IPS-NIHi11 (cell line): ENCODE results near the gene DIP2C.
"Not testable (repeated sequence)": the region's sequence is repeated elsewhere in the genome, so short reads cannot be mapped to it uniquely, and the experiment has no call there.

Experiments used
- DNase-seq: peaks from one replicate; pipeline ENCODE4 v3.0.0; 2012; ENCODE audit warnings: mixed read lengths, low spot score

The DIP2C gene

GRCh38 chr10:371515-371914 lies 318.0 kb downstream of the DIP2C start:
- DNase-seq = no peak

- DNase-seq = no peak
These were observed 319.0 kb downstream of the DIP2C start for GRCh38 chr10:370449-370825.

- DNase-seq = no peak
These were observed 319.6 kb downstream of the DIP2C start for GRCh38 chr10:369684-370448.

- DNase-seq = no peak
These were observed 320.2 kb downstream of the DIP2C start for GRCh38 chr10:369221-369683.

GRCh38 chr10:368579-369220 lies 320.8 kb downstream of the DIP2C start:
- no peak for DNase-seq

GRCh38 chr10:368107-368506 lies 321.4 kb downstream of the DIP2C start:
- not testable (repeated sequence) for DNase-seq

GRCh38 chr10:367636-368035 lies 321.8 kb downstream of the DIP2C start:
- no peak for DNase-seq

GRCh38 chr10:366186-366585 lies 323.3 kb downstream of the DIP2C start:
- no peak for DNase-seq

GRCh38 chr10:364267-364775 lies 325.1 kb downstream of the DIP2C start:
- DNase-seq = no peak

GRCh38 chr10:363152-363551 lies 326.3 kb downstream of the DIP2C start:
- no peak for DNase-seq

GRCh38 chr10:361203-362081 lies 328.0 kb downstream of the DIP2C start:
- no peak for DNase-seq

GRCh38 chr10:360653-361052 lies 328.8 kb downstream of the DIP2C start:
- no peak for DNase-seq

- DNase-seq = no peak
These were observed 329.7 kb downstream of the DIP2C start for GRCh38 chr10:359762-360161.

- DNase-seq = no peak
These were observed 330.4 kb downstream of the DIP2C start for GRCh38 chr10:359093-359492.

GRCh38 chr10:357201-357950 lies 332.1 kb downstream of the DIP2C start:
- no peak for DNase-seq

GRCh38 chr10:356452-356851 lies 333.0 kb downstream of the DIP2C start:
- DNase-seq = no peak

- no peak for DNase-seq
These were observed 334.4 kb downstream of the DIP2C start for GRCh38 chr10:354901-355617.

- no peak for DNase-seq
These were observed 336.8 kb downstream of the DIP2C start for GRCh38 chr10:352476-353235.

GRCh38 chr10:351770-352334 lies 337.6 kb downstream of the DIP2C start:
- DNase-seq = no peak

GRCh38 chr10:350981-351501 lies 338.4 kb downstream of the DIP2C start:
- no peak for DNase-seq
